ENCODE measurements around the gene CD55.
A peak's percentile ranks its signal among the peaks of the same experiment; 100 is the strongest.
"Not testable (repeated sequence)": the region's sequence is repeated elsewhere in the genome, so short reads cannot be mapped to it uniquely, and the experiment has no call there.

CD55 gene

GRCh38 chr1:207306023-207306422 is 15.5 kb upstream of the CD55 start:
- no peak for DNase-seq (ENCODE audit: low spot score)

GRCh38 chr1:207306603-207307002 is 14.9 kb upstream of the CD55 start:
- DNase-seq (ENCODE audit: low spot score), result no peak

GRCh38 chr1:207308451-207309190 is 12.9 kb upstream of the CD55 start:
- DNase-seq (ENCODE audit: low spot score), result no peak

- peak; percentile 74 for DNase-seq (ENCODE audit: low spot score)
These were observed 11.7 kb upstream of the CD55 start for GRCh38 chr1:207309745-207310273.

- DNase-seq (ENCODE audit: low spot score), result no peak
These were observed 9.4 kb upstream of the CD55 start for GRCh38 chr1:207311888-207312603.

- DNase-seq (ENCODE audit: low spot score), result no peak
These were observed 8.9 kb upstream of the CD55 start for GRCh38 chr1:207312604-207312920.

- no peak for DNase-seq (ENCODE audit: low spot score)
These were observed 8.3 kb upstream of the CD55 start for GRCh38 chr1:207313131-207313530.

- no peak for DNase-seq (ENCODE audit: low spot score)
These were observed 6.7 kb upstream of the CD55 start for GRCh38 chr1:207314816-207315215.

GRCh38 chr1:207315435-207315834 is 6.0 kb upstream of the CD55 start:
- no peak for DNase-seq (ENCODE audit: low spot score)

- DNase-seq (ENCODE audit: low spot score), result no peak
These were observed 5.3 kb upstream of the CD55 start for GRCh38 chr1:207316141-207316540.

GRCh38 chr1:207316622-207317391 is 4.7 kb upstream of the CD55 start:
- DNase-seq (ENCODE audit: low spot score), result peak; percentile 10

GRCh38 chr1:207317561-207317960 is 3.9 kb upstream of the CD55 start:
- no peak for DNase-seq (ENCODE audit: low spot score)

GRCh38 chr1:207318072-207318619 is 3.3 kb upstream of the CD55 start:
- DNase-seq (ENCODE audit: low spot score), result no peak

GRCh38 chr1:207319199-207319598 is 2.3 kb upstream of the CD55 start:
- DNase-seq (ENCODE audit: low spot score), result no peak

GRCh38 chr1:207320105-207320504 is 1.4 kb upstream of the CD55 start:
- DNase-seq (ENCODE audit: low spot score), result not testable (repeated sequence)

- peak; percentile 9 for DNase-seq (ENCODE audit: low spot score)
These were observed 540 bp downstream of the CD55 start for GRCh38 chr1:207321790-207322645.

GRCh38 chr1:207323425-207324225 is 2.1 kb downstream of the CD55 start:
- DNase-seq (ENCODE audit: low spot score), result no peak

GRCh38 chr1:207328004-207328403 is 6.5 kb downstream of the CD55 start:
- DNase-seq (ENCODE audit: low spot score), result peak; percentile 41

GRCh38 chr1:207328908-207329440 is 7.5 kb downstream of the CD55 start:
- no peak for DNase-seq (ENCODE audit: low spot score)

- DNase-seq (ENCODE audit: low spot score), result no peak
These were observed 8.0 kb downstream of the CD55 start for GRCh38 chr1:207329469-207329868.
